Stomach (tissue), 9 donors: ENCODE measurements around the gene FMN1. TPM values are rescaled to one million over a fixed set of nuclear protein-coding genes. Genes with fewer than 3 reads are reported as not detected.
"Not testable (repeated sequence)": the region's sequence is repeated elsewhere in the genome, so short reads cannot be mapped to it uniquely, and the experiment has no call there.

ENCODE experiments used
- DNase-seq, 2 donors: peaks; one replicate each; pipeline versions ENCODE4 v3.0.0 to v3.0.0-alpha.2; 2013 to 2019
- H3K27ac ChIP-seq, 5 donors: fragments of 200-600 bp in 4 of 5; sonication (generic) in 4 of 5; one replicate each; pipeline ENCODE4 v1.5.1; 2013 to 2019; ENCODE audit warnings: mild to moderate bottlenecking in 1 of 5, moderate library complexity in 1 of 5
- H3K27me3 ChIP-seq, 3 donors: fragments of 200-600 bp; sonication (generic); one replicate each; pipeline ENCODE4 v1.5.1; 2017 to 2019; ENCODE audit warnings: mixed run types in 1 of 3
- H3K36me3 ChIP-seq, 4 donors: fragments of 200-600 bp; sonication (generic); 1 replicate in 3 of 4; 2 replicates in 1 of 4; pipeline ENCODE4 v1.5.1; 2016 to 2019
- H3K4me1 ChIP-seq, 4 donors: fragments of 200-600 bp; sonication (generic); one replicate each; pipeline ENCODE4 v1.5.1; 2016 to 2019
- H3K4me3 ChIP-seq, 4 donors: fragments of 200-600 bp; sonication (generic) in 3 of 4; one replicate each; pipeline ENCODE4 v1.5.1; 2016 to 2019; ENCODE audit warnings: mild to moderate bottlenecking in 1 of 4
- H3K9me3 ChIP-seq, 4 donors: fragments of 200-600 bp; sonication (generic); one replicate each; pipeline ENCODE4 v1.5.1; 2016 to 2019
- EP300 ChIP-seq: sonication (generic); formaldehyde crosslinking; IDR thresholded peaks from one replicate; pipeline ENCODE4 v1.6.1; 2017; ENCODE audit warnings: antibody characterized with exemption
- POLR2A ChIP-seq, 4 donors: fragments of 450-650 bp; IDR thresholded peaks; one replicate each; pipeline ENCODE4 v1.6.1; 2016; ENCODE audit warnings: antibody characterized with exemption in 4 of 4, control low read depth in 2 of 4, mild to moderate bottlenecking in 1 of 4, moderate library complexity in 1 of 4
- POLR2AphosphoS5 ChIP-seq, 3 donors: sonication (generic); formaldehyde crosslinking; IDR thresholded peaks; one replicate each; pipeline ENCODE4 v1.6.1; 2016; ENCODE audit warnings: antibody characterized with exemption in 3 of 3
- WGBS, 5 donors: extraction: QIAGEN DNeasy Blood & Tissue Kit in 3 of 5; methylation state at CpG; one replicate each; pipeline versions ENCODE4 v1.1.5 to v1.1.7; 2013 to 2018; 5-methylcytosine and 5-hydroxymethylcytosine counted together
- intact Hi-C: fragments of 100-400 bp; cut with DNase I; formaldehyde crosslinking; loops from one replicate; pipeline ENCODE4 v1.15.1; 2023; ENCODE audit warnings: low total_unique reads
- polyA plus RNA-seq, 3 donors: library from polyadenylated mRNA; stranded (reverse); fragments of 200-250 nt; gene quantifications; one replicate each; pipeline ENCODE4 v1.2.3, GENCODE V29; 2013
- total RNA-seq, 5 donors: library from RNA; depleted of rRNA; stranded (reverse); fragments of >200 nt; gene quantifications; one replicate each; pipeline versions ENCODE4 v1.1.0 to v1.2.3, GENCODE V29; 2014 to 2016
- TF ChIP-seq, protein P1 (sequence below), 7 experiments: fragments of 450-650 bp in 4 of 7; fragments of 200-600 bp in 3 of 7; sonication (generic) in 3 of 7; IDR thresholded peaks; one replicate each; pipeline ENCODE4 v1.5.1; 2016 to 2019; ENCODE audit warnings: antibody characterized with exemption in 7 of 7, control low read depth in 2 of 7, mild to moderate bottlenecking in 1 of 7
- donor health status: healthy with polysubstance abuse.
- donor health status: Bipolar disorder and iron deficiency.
- donor health status: healthy.

FMN1 gene
- total and polyA plus RNA-seq, 8 donors = 0.40 to 58.0 (median 22.9) TPM

DNA sequence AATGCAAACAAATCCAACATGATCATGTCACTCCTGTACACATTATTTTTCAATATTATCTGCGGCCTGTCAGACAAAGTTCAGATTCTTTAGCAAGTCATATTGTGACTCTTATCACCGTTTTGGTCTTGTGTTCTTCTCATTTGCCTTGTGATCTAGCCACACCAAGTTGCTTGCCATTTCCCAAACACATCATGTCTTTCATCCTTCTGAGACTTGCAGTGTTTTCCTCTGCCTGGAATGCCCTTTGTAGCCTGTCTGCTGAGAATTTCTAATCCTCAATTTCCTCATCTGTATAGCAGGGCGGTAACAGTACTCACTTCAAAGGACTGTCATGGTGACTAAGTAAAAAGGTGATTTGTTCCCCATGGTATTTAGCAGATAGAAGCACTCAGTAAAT, 341.7 kb downstream of the FMN1 start:
- 81 to 90% (median 85%) methylated on average over 3 of the region's 3 CpGs for WGBS, 5 donors
- DNase-seq = no peak
- Histone ChIP-seq H3K27me3 (no peaks in the 10 kb centered on the region), H3K4me1 (peaks cover 0 to 8% (median 6%) of the 10 kb centered on the region in 4 donors), H3K36me3 (peaks cover 0 to 19% (median 3%) of the 10 kb centered on the region in 4 donors), H3K9me3 (no peaks in the 10 kb centered on the region), H3K4me3 (no peak overlapping the region), H3K27ac (no peak overlapping the region)
- intact Hi-C loops = no loop called here
- TF ChIP-seq POLR2AphosphoS5 (IDR thresholded peaks at IDR 0.05) (no peak), EP300 (no peak), POLR2A (IDR thresholded peaks at IDR 0.05) (no peak)
- TF ChIP-seq, protein P1, sequence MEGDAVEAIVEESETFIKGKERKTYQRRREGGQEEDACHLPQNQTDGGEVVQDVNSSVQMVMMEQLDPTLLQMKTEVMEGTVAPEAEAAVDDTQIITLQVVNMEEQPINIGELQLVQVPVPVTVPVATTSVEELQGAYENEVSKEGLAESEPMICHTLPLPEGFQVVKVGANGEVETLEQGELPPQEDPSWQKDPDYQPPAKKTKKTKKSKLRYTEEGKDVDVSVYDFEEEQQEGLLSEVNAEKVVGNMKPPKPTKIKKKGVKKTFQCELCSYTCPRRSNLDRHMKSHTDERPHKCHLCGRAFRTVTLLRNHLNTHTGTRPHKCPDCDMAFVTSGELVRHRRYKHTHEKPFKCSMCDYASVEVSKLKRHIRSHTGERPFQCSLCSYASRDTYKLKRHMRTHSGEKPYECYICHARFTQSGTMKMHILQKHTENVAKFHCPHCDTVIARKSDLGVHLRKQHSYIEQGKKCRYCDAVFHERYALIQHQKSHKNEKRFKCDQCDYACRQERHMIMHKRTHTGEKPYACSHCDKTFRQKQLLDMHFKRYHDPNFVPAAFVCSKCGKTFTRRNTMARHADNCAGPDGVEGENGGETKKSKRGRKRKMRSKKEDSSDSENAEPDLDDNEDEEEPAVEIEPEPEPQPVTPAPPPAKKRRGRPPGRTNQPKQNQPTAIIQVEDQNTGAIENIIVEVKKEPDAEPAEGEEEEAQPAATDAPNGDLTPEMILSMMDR (IDR thresholded peaks at IDR 0.05) = no peak

DNA sequence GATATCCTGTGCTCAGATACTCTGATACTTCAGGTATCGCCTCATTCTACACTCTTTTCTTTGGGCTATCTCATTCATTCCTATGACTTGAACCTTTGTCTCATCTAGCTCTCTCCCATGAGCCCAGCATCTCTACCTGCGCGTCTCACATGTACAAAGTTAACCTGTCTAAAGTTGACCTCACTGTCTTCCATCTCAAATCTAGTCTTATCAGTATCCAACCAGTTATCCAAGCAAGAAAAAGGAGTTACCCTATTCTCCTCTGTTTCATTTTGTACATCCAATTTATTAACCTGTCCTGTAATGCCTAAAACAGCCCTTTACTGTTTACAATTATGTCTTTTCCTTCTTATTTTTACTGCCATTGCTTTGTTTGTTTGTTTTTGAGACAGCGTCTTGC, 342.5 kb downstream of the FMN1 start:
- Histone ChIP-seq H3K36me3 (peaks cover 0 to 16% (median 3%) of the 10 kb centered on the region in 4 donors), H3K4me1 (peaks cover 0 to 8% (median 6%) of the 10 kb centered on the region in 4 donors), H3K27me3 (no peaks in the 10 kb centered on the region), H3K27ac (peak overlapping the region in 1 of 5 donors; percentile 7), H3K9me3 (no peaks in the 10 kb centered on the region), H3K4me3 (no peak overlapping the region)
- WGBS, 5 donors = 94 to 98% (median 95%) methylated on average over 4 of the region's 4 CpGs
- TF ChIP-seq EP300 (no peak), POLR2AphosphoS5 (IDR thresholded peaks at IDR 0.05) (no peak), POLR2A (IDR thresholded peaks at IDR 0.05) (no peak)
- TF ChIP-seq, protein P1 (IDR thresholded peaks at IDR 0.05) = no peak
- intact Hi-C loops = no loop called here
- no peak for DNase-seq

DNA sequence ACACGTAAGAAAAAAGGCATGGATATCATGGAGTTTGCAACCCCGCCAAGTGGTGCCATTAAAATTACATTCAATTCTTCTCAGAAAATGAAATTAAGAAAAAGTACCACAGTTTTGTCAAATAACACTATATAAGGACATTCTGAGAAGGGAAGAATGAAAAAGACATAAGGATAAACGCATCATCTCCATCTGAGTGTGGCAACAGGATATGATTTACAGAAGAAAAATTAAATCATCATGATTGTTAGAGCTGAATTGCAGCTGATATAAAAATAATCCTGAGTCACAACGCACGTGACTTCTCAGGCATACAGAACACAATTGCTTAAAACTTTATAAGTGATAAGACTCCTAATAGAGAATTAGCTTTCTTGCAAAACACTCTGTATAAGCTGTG, 342.9 kb downstream of the FMN1 start:
- H3K36me3 ChIP-seq = peaks cover 0 to 12% (median under 1%) of the 10 kb centered on the region in 4 donors
- H3K27ac ChIP-seq = no peak overlapping the region
- peaks cover 0 to 8% (median 6%) of the 10 kb centered on the region in 4 donors for H3K4me1 ChIP-seq
- intact Hi-C loops = no loop called here
- no peak overlapping the region for H3K4me3 ChIP-seq
- no peaks in the 10 kb centered on the region for H3K27me3 ChIP-seq
- WGBS, 5 donors = 81 to 94% (median 89%) methylated on average over 5 of the region's 5 CpGs
- H3K9me3 ChIP-seq = no peaks in the 10 kb centered on the region
- TF ChIP-seq EP300 = no peak
- no peak for TF ChIP-seq POLR2A (IDR thresholded peaks at IDR 0.05)
- TF ChIP-seq POLR2AphosphoS5 (IDR thresholded peaks at IDR 0.05) = no peak
- TF ChIP-seq, protein P1 (IDR thresholded peaks at IDR 0.05) = no peak
- no peak for DNase-seq

DNA sequence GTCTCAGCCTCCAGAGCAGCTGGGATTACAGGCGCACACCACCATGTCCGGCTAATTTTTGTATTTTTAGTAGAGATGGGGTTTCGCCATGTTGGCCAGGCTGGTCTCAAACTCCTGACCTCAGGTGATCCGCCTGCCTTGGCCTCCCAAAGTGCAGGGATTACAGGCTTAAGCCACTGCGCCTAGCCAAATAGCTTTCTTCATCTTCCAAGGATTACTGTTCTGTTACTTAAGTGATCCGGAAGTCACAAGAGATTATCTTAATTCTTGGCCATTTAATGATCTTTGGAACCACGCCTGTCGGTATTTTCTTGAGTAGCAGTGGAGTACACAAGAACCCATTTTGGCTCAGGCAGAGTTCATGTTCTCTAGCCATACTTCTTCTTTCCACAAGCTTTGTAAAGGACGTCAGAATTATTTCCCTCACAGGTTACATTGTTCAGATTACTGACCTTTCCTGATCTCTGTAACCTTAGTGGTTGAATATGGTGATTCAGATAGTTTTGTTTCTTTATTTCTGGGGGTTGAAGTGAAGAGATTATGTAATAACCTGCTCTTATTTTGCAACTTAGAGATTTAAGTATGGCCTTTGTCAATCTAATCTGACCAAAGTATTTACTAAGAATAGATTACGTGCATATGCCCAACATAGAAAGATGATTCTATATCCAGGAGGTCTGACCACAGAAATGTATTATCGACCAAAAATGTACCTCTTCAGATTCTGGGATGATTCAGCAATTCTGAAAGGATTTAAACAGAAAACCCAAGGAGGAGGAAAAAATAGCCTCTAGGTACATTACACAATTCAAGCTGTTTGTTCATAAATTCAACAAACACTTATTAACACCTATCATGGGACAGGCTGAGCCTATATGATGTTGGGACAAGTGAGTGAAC, 344.5 kb downstream of the FMN1 start:
- H3K9me3 ChIP-seq = no peaks in the 10 kb centered on the region
- WGBS, 5 donors = 72 to 87% (median 79%) methylated on average over 11 of the region's 11 CpGs
- H3K27ac ChIP-seq = no peak overlapping the region
- no peaks in the 10 kb centered on the region for H3K4me1 ChIP-seq
- H3K36me3 ChIP-seq = no peaks in the 10 kb centered on the region
- no peak for DNase-seq
- no peaks in the 10 kb centered on the region for H3K27me3 ChIP-seq
- TF ChIP-seq, protein P1 (IDR thresholded peaks at IDR 0.05) = no peak
- TF ChIP-seq EP300 (no peak), POLR2AphosphoS5 (IDR thresholded peaks at IDR 0.05) (no peak), POLR2A (IDR thresholded peaks at IDR 0.05) (no peak)
- no peak overlapping the region for H3K4me3 ChIP-seq
- intact Hi-C loops = loop anchor here (10.0 kb wide), 1 partner anchor 145 kb away; no protein-coding TSS in a partner anchor

DNA sequence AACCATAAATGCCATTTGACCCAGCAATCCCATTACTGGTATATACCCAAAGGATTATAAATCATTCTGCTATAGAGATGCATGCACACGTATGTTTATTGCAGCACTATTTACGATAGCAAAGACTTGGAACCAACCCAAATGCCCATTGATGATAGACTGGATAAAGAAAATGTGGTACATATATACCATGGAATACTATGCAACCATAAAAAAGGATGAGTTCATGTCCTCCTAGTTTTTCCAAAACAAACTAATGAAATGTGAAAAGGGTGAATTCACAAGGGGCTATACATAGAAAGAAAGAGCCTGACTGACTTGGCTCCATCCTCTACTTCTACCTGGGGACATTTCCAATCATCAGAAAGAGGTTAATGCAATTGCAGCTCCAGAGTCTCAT, 347.8 kb downstream of the FMN1 start:
- not testable (repeated sequence) for H3K27me3 ChIP-seq, H3K4me3 ChIP-seq, DNase-seq, H3K9me3 ChIP-seq, H3K27ac ChIP-seq, H3K4me1 ChIP-seq, H3K36me3 ChIP-seq
- 93 to 98% (median 97%) methylated on average over 2 of the region's 2 CpGs for WGBS, 5 donors
- intact Hi-C loops = loop anchor here (10.0 kb wide), 1 partner anchor 148 kb away; no protein-coding TSS in a partner anchor
